Endothelial cell of umbilical vein (primary cell): ENCODE results near the gene SLC39A8. TPM values are rescaled to one million over a fixed set of nuclear protein-coding genes. Genes with fewer than 3 reads are reported as not detected.

ENCODE experiments used
- BruUV-seq: library from RNA; stranded (reverse); fragments of 400-500 nt; replicated peaks from 2 replicates; lab custom pipeline; 2021; lab: Mats Ljungman, UMichigan
- CTCF ChIA-PET: fragments of 300-600, 350-600 bp; sonication (Branson Sonifier 250); formaldehyde crosslinking; loops from one replicate; lab custom pipeline; 2021; ENCODE audit warnings: antibody characterized with exemption, inconsistent platforms; lab: Charles Lee
- POLR2A ChIA-PET: fragments of 300-600, 350-600 bp; sonication (Branson Sonifier 250); formaldehyde crosslinking; loops from one replicate; lab custom pipeline; 2021; ENCODE audit warnings: antibody characterized with exemption, inconsistent platforms; lab: Charles Lee
- DNase-seq: peaks from one replicate; pipeline ENCODE4 v3.0.0-alpha.2; 2011; ENCODE audit warnings: low read depth, low spot score
- FAIRE-seq: peaks from 2 replicates; lab custom pipeline; 2011; peaks lifted over from hg19 to GRCh38; lab: Jason Lieb, UNC
- H2AFZ ChIP-seq: 2 replicates; pipeline ENCODE4 v1.6.0; 2012; ENCODE audit warnings: low read depth, low read length, control low read depth, inconsistent platforms
- H3K27ac ChIP-seq: 2 replicates; pipeline ENCODE4 v1.5.1; 2011; ENCODE audit warnings: low read depth, mild to moderate bottlenecking, control low read depth, low read length, moderate library complexity; ENCODE audit not compliant: insufficient read depth
- H3K27me3 ChIP-seq, 2 experiments: 2 replicates each; pipeline versions ENCODE4 v1.6.0 to v1.6.1; 2011; ENCODE audit warnings: low read length in 2 of 2, mixed read lengths in 1 of 2; ENCODE audit not compliant: control insufficient read depth in 2 of 2, insufficient read depth in 2 of 2
- H3K36me3 ChIP-seq, 2 experiments: 2 replicates in 1 of 2; 3 replicates in 1 of 2; pipeline ENCODE4 v1.5.1; 2011; ENCODE audit warnings: low read length in 2 of 2, mild to moderate bottlenecking in 1 of 2, moderate library complexity in 1 of 2; ENCODE audit not compliant: control insufficient read depth in 2 of 2, insufficient read depth in 2 of 2; ENCODE audit errors: extremely low read depth in 1 of 2
- H3K4me1 ChIP-seq: 3 replicates; pipeline ENCODE4 v1.5.1; 2011; ENCODE audit warnings: mild to moderate bottlenecking, low read length; ENCODE audit not compliant: control insufficient read depth, insufficient read depth; ENCODE audit errors: extremely low read depth
- H3K4me2 ChIP-seq: 2 replicates; pipeline ENCODE4 v1.6.1; 2011; ENCODE audit warnings: low read length, control low read depth, mixed read lengths; ENCODE audit not compliant: insufficient read depth
- H3K4me3 ChIP-seq, 3 experiments: fragments of 200-600 bp in 1 of 3; sonication (generic), shearing (Covaris generic) in 1 of 3; replicated peaks in 1 of 3; 2 replicates each; pipeline ENCODE4 v1.5.1; 2011 to 2016; ENCODE audit warnings: control low read depth in 3 of 3, low read length in 3 of 3, mild to moderate bottlenecking in 2 of 3, inconsistent platforms in 1 of 3, low read depth in 1 of 3, moderate library complexity in 1 of 3; ENCODE audit not compliant: insufficient read depth in 1 of 3
- H3K79me2 ChIP-seq: 2 replicates; pipeline ENCODE4 v1.6.0; 2012; ENCODE audit warnings: low read length, inconsistent platforms; ENCODE audit not compliant: control insufficient read depth, insufficient read depth
- H3K9ac ChIP-seq: replicated peaks from 2 replicates; pipeline ENCODE3; 2011; ENCODE audit warnings: low read length, control low read depth; ENCODE audit not compliant: insufficient read depth; ENCODE audit errors: extremely low read depth
- H3K9me1 ChIP-seq: replicated peaks from 3 replicates; pipeline ENCODE4 v1.6.0; 2011; ENCODE audit warnings: mild to moderate bottlenecking, low read length; ENCODE audit not compliant: control insufficient read depth, insufficient read depth; ENCODE audit errors: extremely low read depth
- H3K9me3 ChIP-seq: replicated peaks from 2 replicates; pipeline ENCODE4 v1.5.1; 2012; ENCODE audit warnings: low read length, inconsistent platforms; ENCODE audit not compliant: control insufficient read depth, insufficient read depth
- H4K20me1 ChIP-seq: replicated peaks from 2 replicates; pipeline ENCODE3; 2011; ENCODE audit warnings: mild to moderate bottlenecking, low read length; ENCODE audit not compliant: control insufficient read depth, insufficient read depth; ENCODE audit errors: extremely low read depth
- CTCF ChIP-seq, 2 donors: IDR thresholded peaks; 1 replicate in 1 of 2; 2 replicates in 1 of 2; pipeline ENCODE4 v1.5.1; 2011; ENCODE audit warnings: low read length in 2 of 2, mild to moderate bottlenecking in 2 of 2, moderate library complexity in 2 of 2, control low read depth in 1 of 2, inconsistent platforms in 1 of 2, low read depth in 1 of 2; ENCODE audit not compliant: insufficient read depth in 1 of 2; ENCODE audit errors: extremely low read depth in 1 of 2
- EZH2 ChIP-seq: IDR thresholded peaks from 2 replicates; pipeline ENCODE4 v1.6.1; 2012; ENCODE audit warnings: borderline replicate concordance, low read depth, mild to moderate bottlenecking, moderate library complexity, low read length, inconsistent platforms; ENCODE audit not compliant: severe bottlenecking
- FOS ChIP-seq: IDR thresholded peaks from 2 replicates; pipeline ENCODE4 v1.6.1; 2011; ENCODE audit warnings: mild to moderate bottlenecking, low read length, moderate library complexity, borderline replicate concordance; ENCODE audit not compliant: insufficient read depth
- GATA2 ChIP-seq: IDR thresholded peaks from 2 replicates; pipeline ENCODE4 v1.7.0; 2011; ENCODE audit warnings: low read depth, mild to moderate bottlenecking, moderate library complexity, mixed read lengths, low read length; ENCODE audit not compliant: insufficient read length, insufficient read depth
- JUN ChIP-seq: IDR thresholded peaks from 2 replicates; pipeline ENCODE4 v1.6.1; 2011; ENCODE audit warnings: borderline replicate concordance, low read depth; ENCODE audit not compliant: insufficient read length, insufficient read depth
- MYC ChIP-seq: IDR thresholded peaks from one replicate; pipeline ENCODE4 v1.6.1; 2011; ENCODE audit warnings: mild to moderate bottlenecking, low read depth, low read length
- POLR2A ChIP-seq: IDR thresholded peaks from 2 replicates; pipeline ENCODE4 v1.6.1; 2012; ENCODE audit warnings: low read depth, mild to moderate bottlenecking, control low read depth, low read length
- POLR2AphosphoS5 ChIP-seq: IDR thresholded peaks from 2 replicates; pipeline ENCODE4 v1.6.1; 2012; ENCODE audit warnings: low read depth, mild to moderate bottlenecking, control low read depth, low read length, moderate library complexity; ENCODE audit not compliant: insufficient read depth
- dilution Hi-C: fragments of 300-500 bp; cut with MboI; formaldehyde crosslinking; loops from one replicate; pipeline ENCODE4 v1.15.0; 2019; ENCODE audit warnings: low sequenced_read_pairs; ENCODE audit not compliant: extremely low pct_ligation_motif_present
- intact Hi-C: fragments of 100-400 bp; cut with micrococcal nuclease; formaldehyde crosslinking; loops from one replicate; pipeline ENCODE4 v1.10.0; 2022
- polyA plus RNA-seq, 4 experiments: library from polyadenylated mRNA; depleted of rRNA in 3 of 4; stranded (reverse) in 3 of 4; unstranded in 1 of 4; fragments of >200 nt; gene quantifications; 2 replicates each; pipeline versions ENCODE4 v1.2.1 to v1.2.3, GENCODE V29; 2011 to 2012; ENCODE audit warnings: missing spikeins in 1 of 4
- total RNA-seq: library from RNA; stranded (reverse); gene quantifications from 2 replicates; pipeline ENCODE4 v1.2.3, GENCODE V29; 2021
- TF ChIP-seq, protein P1 (sequence below): IDR thresholded peaks from 2 replicates; pipeline ENCODE4 v1.6.1; 2011; ENCODE audit not compliant: insufficient read depth, insufficient read length

SLC39A8 gene
- total and polyA plus RNA-seq, 2 donors (not counting 3 experiments of a cell fraction or from before 2014, with no cell fraction given): 1.7 to 6.7 TPM

DNA sequence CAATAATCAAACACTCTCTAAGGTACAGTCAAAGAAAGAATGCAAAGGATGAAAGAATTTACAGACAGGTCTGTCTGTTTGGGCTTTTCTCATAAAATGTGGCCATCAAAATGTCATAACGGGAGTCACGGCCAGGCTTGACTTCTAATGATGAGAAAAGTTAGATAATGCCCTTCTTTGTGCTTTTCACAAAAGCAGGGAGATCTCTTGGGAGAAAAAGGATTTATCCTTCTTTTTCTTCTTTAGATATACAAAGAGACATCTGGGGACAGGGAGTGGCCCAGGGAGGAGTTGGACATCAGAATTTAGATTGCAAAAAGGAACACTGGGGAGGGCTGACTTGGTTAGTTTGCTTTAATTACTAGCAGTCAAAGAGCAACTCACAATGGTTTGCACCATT, 93.1 kb downstream of the SLC39A8 start:
- no peak for TF ChIP-seq GATA2
- TF ChIP-seq JUN: no peak
- ChIA-PET POLR2A (no interaction called here), CTCF (no interaction called here)
- Histone ChIP-seq H3K9me1 (no peaks in the 10 kb centered on the region), H3K4me2 (no peak overlapping the region), H3K4me3 (no peak overlapping the region), H3K27me3 (no peaks in the 10 kb centered on the region), H4K20me1 (no peaks in the 10 kb centered on the region), H3K4me1 (no peaks in the 10 kb centered on the region), H3K27ac (no peak overlapping the region), H3K9ac (no peak overlapping the region), H3K79me2 (no peaks in the 10 kb centered on the region), H3K36me3 (no peaks in the 10 kb centered on the region), H2AFZ (no peak overlapping the region), H3K9me3 (no peaks in the 10 kb centered on the region)
- DNase-seq (no peak), FAIRE-seq (no peak)
- intact Hi-C loops (no loop called here), dilution Hi-C loops (no loop called here)
- no TSS peak for BruUV-seq

DNA sequence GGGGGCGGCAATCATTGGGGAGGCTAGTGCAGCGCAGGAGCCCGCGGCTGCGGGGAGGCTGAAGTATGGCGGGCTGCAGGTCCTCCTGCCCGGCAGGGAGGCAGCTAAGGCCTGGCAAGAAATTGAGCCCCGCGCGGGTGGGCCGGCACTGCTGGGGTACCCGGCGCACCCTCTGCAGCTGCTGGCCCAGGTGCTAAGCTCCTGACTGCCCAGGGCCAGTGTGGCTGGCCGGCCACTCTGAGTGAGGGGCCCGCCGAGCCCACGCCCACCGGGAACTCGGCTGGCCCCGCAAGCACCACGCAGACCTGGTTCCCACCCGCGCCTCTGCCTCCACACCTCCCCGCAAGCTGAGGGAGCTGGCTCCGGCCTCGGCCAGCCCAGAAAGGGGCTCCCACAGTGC, 94.9 kb downstream of the SLC39A8 start:
- POLR2A ChIA-PET: no interaction called here
- no peak overlapping the region for H3K4me3 ChIP-seq
- BruUV-seq: no TSS peak
- dilution Hi-C loops: no loop called here
- no peaks in the 10 kb centered on the region for H3K9me1 ChIP-seq
- no peak overlapping the region for H3K4me2 ChIP-seq
- no peaks in the 10 kb centered on the region for H3K79me2 ChIP-seq
- no peak overlapping the region for H2AFZ ChIP-seq
- no peaks in the 10 kb centered on the region for H3K27me3 ChIP-seq
- no peak for DNase-seq
- TF ChIP-seq GATA2 (no peak), JUN (no peak), POLR2A (no peak), MYC (no peak), EZH2 (no peak), FOS (no peak), POLR2AphosphoS5 (no peak), CTCF (IDR thresholded peaks at IDR 0.05; ENCODE audit: extremely low read depth in 1 of 2, insufficient read depth in 1 of 2, low read depth in 1 of 2, low read length in 2 of 2) (no peak)
- TF ChIP-seq, protein P1, sequence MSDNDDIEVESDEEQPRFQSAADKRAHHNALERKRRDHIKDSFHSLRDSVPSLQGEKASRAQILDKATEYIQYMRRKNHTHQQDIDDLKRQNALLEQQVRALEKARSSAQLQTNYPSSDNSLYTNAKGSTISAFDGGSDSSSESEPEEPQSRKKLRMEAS: no peak
- CTCF ChIA-PET: no interaction called here
- no peak overlapping the region for H3K27ac ChIP-seq
- no peaks in the 10 kb centered on the region for H3K4me1 ChIP-seq
- intact Hi-C loops: no loop called here
- H3K9ac ChIP-seq: no peak overlapping the region
- no peaks in the 10 kb centered on the region for H3K36me3 ChIP-seq
- H3K9me3 ChIP-seq: no peaks in the 10 kb centered on the region
- H4K20me1 ChIP-seq: no peaks in the 10 kb centered on the region
- FAIRE-seq: no peak
